ENCODE measurements around the gene KMT5C. TPM values are rescaled to one million over a fixed set of nuclear protein-coding genes. Genes with fewer than 3 reads are reported as not detected.

KMT5C gene
- total RNA-seq, 2 donors from 2014 or later, result 10.2 to 25.2 TPM

- H3K9me3 ChIP-seq, result no peaks in the 10 kb centered on the region
- H3K27me3 ChIP-seq (replicated peaks; ENCODE audit: insufficient read depth), result no peaks in the 10 kb centered on the region
- no peak for TF ChIP-seq CTCF (IDR thresholded peaks at IDR 0.05)
- no peak overlapping the region for H3K27ac ChIP-seq
- peaks cover 9% of the 10 kb centered on the region for H3K36me3 ChIP-seq
- DNase-seq (ENCODE audit: low spot score), result no peak
- no peak overlapping the region for H3K4me3 ChIP-seq
- H3K4me1 ChIP-seq (ENCODE audit: control insufficient read depth in 1 of 2, low read depth in 2 of 2), result peaks cover 18 to 37% of the 10 kb centered on the region in 2 donors
- no peak for ATAC-seq (ENCODE audit: insufficient number of reproducible peaks, low FRiP score, low read depth)
Observed at GRCh38 chr19:55390461-55390880, 50.8 kb downstream of the KMT5C start.

- Histone ChIP-seq H3K27me3 (replicated peaks; ENCODE audit: insufficient read depth) (no peaks in the 10 kb centered on the region), H3K4me1 (ENCODE audit: control insufficient read depth in 1 of 2, low read depth in 2 of 2) (peaks cover 18 to 36% of the 10 kb centered on the region in 2 donors), H3K9me3 (no peaks in the 10 kb centered on the region), H3K4me3 (no peak overlapping the region), H3K27ac (no peak overlapping the region), H3K36me3 (peaks cover 9% of the 10 kb centered on the region)
- TF ChIP-seq CTCF (IDR thresholded peaks at IDR 0.05), result no peak
- DNase-seq (ENCODE audit: low spot score) (no peak), ATAC-seq (ENCODE audit: insufficient number of reproducible peaks, low FRiP score, low read depth) (no peak)
Observed at GRCh38 chr19:55391191-55391670, 51.6 kb downstream of the KMT5C start.

GRCh38 chr19:55391702-55392615 lies 52.3 kb downstream of the KMT5C start:
- peaks cover 9% of the 10 kb centered on the region for H3K36me3 ChIP-seq
- no peak for TF ChIP-seq CTCF (IDR thresholded peaks at IDR 0.05)
- ATAC-seq (ENCODE audit: insufficient number of reproducible peaks, low FRiP score, low read depth) (no peak), DNase-seq (ENCODE audit: low spot score) (no peak)
- no peaks in the 10 kb centered on the region for H3K9me3 ChIP-seq
- H3K4me3 ChIP-seq, result no peak overlapping the region
- H3K27me3 ChIP-seq (replicated peaks; ENCODE audit: insufficient read depth), result no peaks in the 10 kb centered on the region
- H3K27ac ChIP-seq, result no peak overlapping the region
- H3K4me1 ChIP-seq (ENCODE audit: control insufficient read depth in 1 of 2, low read depth in 2 of 2), result peaks cover 13 to 29% of the 10 kb centered on the region in 2 donors

GRCh38 chr19:55392820-55393761 lies 53.4 kb downstream of the KMT5C start:
- no peak for TF ChIP-seq CTCF (IDR thresholded peaks at IDR 0.05)
- DNase-seq (ENCODE audit: low spot score) (no peak), ATAC-seq (ENCODE audit: insufficient number of reproducible peaks, low FRiP score, low read depth) (no peak)
- peaks cover 2% of the 10 kb centered on the region for H3K36me3 ChIP-seq
- peaks cover 2 to 18% of the 10 kb centered on the region in 2 donors for H3K4me1 ChIP-seq (ENCODE audit: control insufficient read depth in 1 of 2, low read depth in 2 of 2)
- no peak overlapping the region for H3K4me3 ChIP-seq
- H3K27ac ChIP-seq, result no peak overlapping the region
- H3K27me3 ChIP-seq (replicated peaks; ENCODE audit: insufficient read depth), result no peaks in the 10 kb centered on the region
- H3K9me3 ChIP-seq, result no peaks in the 10 kb centered on the region

Other genes starting within 250 kb of the KMT5C start
- gene PPP1R12C, start 222.2 kb upstream of the KMT5C start, total RNA-seq, result 100 to 1,000 TPM; 194 to 250 TPM
- not detected for gene TNNT1, start 190.7 kb upstream of the KMT5C start, total RNA-seq
- not detected for gene TNNI3, start 182.1 kb upstream of the KMT5C start, total RNA-seq
- not detected for gene DNAAF3, start 173.3 kb upstream of the KMT5C start, total RNA-seq
- not detected for gene SYT5, start 159.6 kb upstream of the KMT5C start, total RNA-seq
- 1 to 10 TPM in 1 of 2 donors, under 1 TPM in 1; 0.14 to 1.1 TPM for gene PTPRH, start 130.4 kb upstream of the KMT5C start, total RNA-seq
- gene TMEM86B, start 111.1 kb upstream of the KMT5C start, total RNA-seq, result 1 to 10 TPM; 2.4 to 4.8 TPM
- 10 to 100 TPM; 46.7 to 52.3 TPM for gene PPP6R1, start 80.9 kb upstream of the KMT5C start, total RNA-seq
- gene HSPBP1, start 59.8 kb upstream of the KMT5C start, total RNA-seq, result 10 to 100 TPM; 26.8 to 26.9 TPM
- gene BRSK1, start 55.9 kb upstream of the KMT5C start, total RNA-seq, result 10 to 100 TPM; 10.8 to 16.7 TPM
- gene TMEM150B, start 14.5 kb upstream of the KMT5C start, total RNA-seq, result 1 to 10 TPM in 1 of 2 donors, not detected in 1; 6.8 TPM
- gene COX6B2, start 14.8 kb downstream of the KMT5C start, total RNA-seq, result not detected
- not detected for gene GARIN5B, start 23.4 kb downstream of the KMT5C start, total RNA-seq
- under 1 TPM in 1 of 2 donors, not detected in 1; 0.92 TPM for gene IL11, start 30.6 kb downstream of the KMT5C start, total RNA-seq
- gene TMEM190, start 37.0 kb downstream of the KMT5C start, total RNA-seq, result not detected
- 1 to 10 TPM in 1 of 2 donors, not detected in 1; 4.2 TPM for gene TMEM238, start 44.4 kb downstream of the KMT5C start, total RNA-seq
- 100 to 1,000 TPM; 175 to 274 TPM for gene RPL28, start 46.1 kb downstream of the KMT5C start, total RNA-seq
- 10 to 100 TPM; 16.3 to 17.9 TPM for gene UBE2S, start 67.9 kb downstream of the KMT5C start, total RNA-seq
- not detected for gene SHISA7, start 103.4 kb downstream of the KMT5C start, total RNA-seq
- 10 to 100 TPM; 18.8 to 27.4 TPM for gene ISOC2, start 121.8 kb downstream of the KMT5C start, total RNA-seq
- not detected for gene C19orf85, start 124.9 kb downstream of the KMT5C start, total RNA-seq
- 1 to 10 TPM; 3.5 to 7.2 TPM for gene ZNF628, start 136.7 kb downstream of the KMT5C start, total RNA-seq
- gene NAT14, start 145.3 kb downstream of the KMT5C start, total RNA-seq, result 1 to 10 TPM; 3.4 to 3.8 TPM
- gene SSC5D, start 148.6 kb downstream of the KMT5C start, total RNA-seq, result 10 to 100 TPM in 1 of 2 donors, 1 to 10 TPM in 1; 4.3 to 58.3 TPM
- gene SBK2, start 197.3 kb downstream of the KMT5C start, total RNA-seq, result not detected
- gene SBK3, start 205.7 kb downstream of the KMT5C start, total RNA-seq, result not detected
- 1 to 10 TPM; 2.4 to 3.9 TPM for gene ZNF579, start 241.0 kb downstream of the KMT5C start, total RNA-seq

Measured in thoracic aorta (tissue), 2 donors.